HepG2 (cell line): Measurements from ENCODE around the gene ASCC3. TPM values are rescaled to one million over a fixed set of nuclear protein-coding genes. Genes with fewer than 3 reads are reported as not detected.

ENCODE experiments used
- ATAC-seq: fragments of 200-7000 bp; cut with Tn5 transposase; 3 replicates; pipeline ENCODE4 v1.9.1; 2020; ENCODE audit warnings: mild to moderate bottlenecking, moderate library complexity
- BruUV-seq: library from RNA; stranded (reverse); fragments of 400-500 nt; replicated peaks from 2 replicates; lab custom pipeline; 2021; lab: Mats Ljungman, UMichigan
- CTCF ChIA-PET: fragments of 300-600 bp; formaldehyde crosslinking; extraction: SDS; loops from one replicate; lab custom pipeline; 2021; ENCODE audit warnings: low total read pairs, inconsistent platforms, low intra/inter-chr PET ratio; lab: Yijun Ruan, JAX
- POLR2A ChIA-PET: fragments of 350-600 bp; sonication (Branson Sonifier 250); formaldehyde crosslinking; loops from one replicate; lab custom pipeline; 2020; ENCODE audit warnings: antibody characterized with exemption, inconsistent platforms; lab: Yijun Ruan, JAX
- DNase-seq: peaks from one replicate; pipeline ENCODE4 v3.0.0-alpha.2; 2015; ENCODE audit warnings: low spot score
- FAIRE-seq: peaks from 3 replicates; lab custom pipeline; 2011; peaks lifted over from hg19 to GRCh38; lab: Jason Lieb, UNC
- H2AFZ ChIP-seq: one replicate; pipeline ENCODE4 v1.6.1; 2011; ENCODE audit warnings: low read length, inconsistent platforms
- H3K27ac ChIP-seq: fragments of 300-600 bp; 3 replicates; pipeline ENCODE4 v1.8.0; 2011; ENCODE audit warnings: mixed run types, mild to moderate bottlenecking, mixed read lengths, low read length, inconsistent platforms; ENCODE audit not compliant: insufficient read depth; ENCODE audit errors: extremely low read length
- H3K27me3 ChIP-seq, 2 experiments: fragments of 200-600 bp in 1 of 2; 2 replicates in 1 of 2; 3 replicates in 1 of 2; pipeline versions ENCODE4 v1.6.0 to v1.8.0; 2011; ENCODE audit warnings: low read length in 2 of 2, mild to moderate bottlenecking in 2 of 2, moderate library complexity in 2 of 2, inconsistent platforms in 1 of 2; ENCODE audit not compliant: insufficient read depth in 2 of 2, control insufficient read depth in 1 of 2
- H3K36me3 ChIP-seq, 2 experiments: fragments of 200-600 bp in 1 of 2; replicated peaks in 1 of 2; 2 replicates in 1 of 2; 3 replicates in 1 of 2; pipeline versions ENCODE4 v1.5.1 to v1.8.0; 2011; ENCODE audit warnings: low read length in 2 of 2, inconsistent platforms in 1 of 2; ENCODE audit not compliant: insufficient read depth in 2 of 2, control insufficient read depth in 1 of 2
- H3K4me1 ChIP-seq: 2 replicates; pipeline ENCODE4 v1.5.1; 2012; ENCODE audit warnings: low read length, inconsistent platforms; ENCODE audit not compliant: insufficient read depth
- H3K4me2 ChIP-seq: 2 replicates; pipeline ENCODE4 v1.6.0; 2011; ENCODE audit warnings: low read depth, low read length, inconsistent platforms
- H3K4me3 ChIP-seq, 3 experiments: fragments of 200-600 bp in 1 of 3; sonication (generic), shearing (Covaris generic) in 1 of 3; replicated peaks in 1 of 3; 2 replicates each; pipeline ENCODE4 v1.5.1; 2011 to 2016; ENCODE audit warnings: low read length in 3 of 3, inconsistent platforms in 2 of 3, low read depth in 2 of 3, mild to moderate bottlenecking in 2 of 3, control low read depth in 1 of 3, mixed read lengths in 1 of 3; ENCODE audit not compliant: insufficient read depth in 1 of 3
- H3K79me2 ChIP-seq: one replicate; pipeline ENCODE4 v1.6.1; 2011; ENCODE audit warnings: low read length, inconsistent platforms; ENCODE audit not compliant: insufficient read depth
- H3K9ac ChIP-seq: 2 replicates; pipeline ENCODE4 v1.6.0; 2011; ENCODE audit warnings: mild to moderate bottlenecking, low read depth, low read length, inconsistent platforms; ENCODE audit not compliant: insufficient read depth
- H3K9me3 ChIP-seq: 2 replicates; pipeline ENCODE4 v1.5.1; 2012; ENCODE audit warnings: mild to moderate bottlenecking, low read length
- H4K20me1 ChIP-seq: 2 replicates; pipeline ENCODE4 v1.6.0; 2011; ENCODE audit warnings: inconsistent platforms, mild to moderate bottlenecking, low read length, moderate library complexity; ENCODE audit not compliant: insufficient read depth
- ELF3 ChIP-seq: IDR thresholded peaks from 2 replicates; pipeline ENCODE4 v1.6.1; 2016; ENCODE audit warnings: missing genetic modification reagents, missing compliant biosample characterization
- FOXM1 ChIP-seq: sonication (generic); formaldehyde crosslinking; IDR thresholded peaks from 2 replicates; pipeline ENCODE4 v1.5.0; 2020; ENCODE audit warnings: missing genetic modification reagents
- FOXO1 ChIP-seq: sonication (generic); formaldehyde crosslinking; IDR thresholded peaks from 2 replicates; pipeline ENCODE4 v1.4.0; 2020; ENCODE audit warnings: missing genetic modification reagents
- MEF2D ChIP-seq: sonication (generic); formaldehyde crosslinking; IDR thresholded peaks from 2 replicates; pipeline ENCODE4 v1.5.1; 2020; ENCODE audit warnings: mild to moderate bottlenecking, missing genetic modification reagents
- RAD21 ChIP-seq: fragments of 450-650 bp; formaldehyde crosslinking; IDR thresholded peaks from 2 replicates; pipeline ENCODE4 v1.5.0; 2020; ENCODE audit warnings: mild to moderate bottlenecking
- RBM22 ChIP-seq: fragments of 200-400 bp; formaldehyde crosslinking; optimal IDR thresholded peaks from 2 replicates; pipeline ENCODE3; 2017; ENCODE audit warnings: mild to moderate bottlenecking, low read length, moderate library complexity
- RBM39 ChIP-seq: fragments of 200-400 bp; formaldehyde crosslinking; IDR thresholded peaks from one replicate; pipeline ENCODE4 v1.6.1; 2018; ENCODE audit warnings: antibody characterized with exemption, mild to moderate bottlenecking, low read depth, low read length; ENCODE audit not compliant: poor library complexity, severe bottlenecking
- SCMH1 ChIP-seq: sonication (generic); formaldehyde crosslinking; IDR thresholded peaks from 2 replicates; pipeline ENCODE4 v1.9.0; 2021; ENCODE audit warnings: missing genetic modification reagents, mild to moderate bottlenecking, borderline replicate concordance
- SMARCC2 ChIP-seq: fragments of 450-650 bp; IDR thresholded peaks from 2 replicates; pipeline ENCODE4 v1.6.1; 2017; ENCODE audit warnings: antibody characterized with exemption, mild to moderate bottlenecking
- TCF7L2 ChIP-seq: IDR thresholded peaks from 2 replicates; pipeline ENCODE4 v1.6.1; 2011; ENCODE audit warnings: mild to moderate bottlenecking, low read depth, low read length, moderate library complexity
- ZBTB14 ChIP-seq: sonication (generic); formaldehyde crosslinking; IDR thresholded peaks from 2 replicates; pipeline ENCODE4 v1.4.0; 2020; ENCODE audit warnings: missing genetic modification reagents
- ZNF101 ChIP-seq: sonication (generic); formaldehyde crosslinking; IDR thresholded peaks from 2 replicates; pipeline ENCODE4 v1.4.0; 2020; ENCODE audit warnings: mild to moderate bottlenecking, low read depth, missing genetic modification reagents, borderline replicate concordance
- ZNF17 ChIP-seq: sonication (generic); formaldehyde crosslinking; IDR thresholded peaks from 2 replicates; pipeline ENCODE4 v1.5.0; 2020; ENCODE audit warnings: mild to moderate bottlenecking, missing genetic modification reagents
- ZNF331 ChIP-seq: sonication (generic); formaldehyde crosslinking; IDR thresholded peaks from 2 replicates; pipeline ENCODE4 v1.4.0; 2020; ENCODE audit warnings: missing genetic modification reagents
- ZNF383 ChIP-seq: sonication (generic); formaldehyde crosslinking; IDR thresholded peaks from 2 replicates; pipeline ENCODE4 v1.4.0; 2020; ENCODE audit warnings: missing genetic modification reagents, mild to moderate bottlenecking, borderline replicate concordance
- ZNF547 ChIP-seq: sonication (generic); formaldehyde crosslinking; IDR thresholded peaks from 2 replicates; pipeline ENCODE4 v1.5.1; 2020; ENCODE audit warnings: mild to moderate bottlenecking, missing genetic modification reagents
- ZNF549 ChIP-seq: sonication (generic); formaldehyde crosslinking; IDR thresholded peaks from 2 replicates; pipeline ENCODE4 v1.5.0; 2020; ENCODE audit warnings: missing genetic modification reagents
- ZNF710 ChIP-seq: sonication (generic); formaldehyde crosslinking; IDR thresholded peaks from 2 replicates; pipeline ENCODE4 v1.5.0; 2020; ENCODE audit warnings: mild to moderate bottlenecking, missing genetic modification reagents, borderline replicate concordance
- ZSCAN21 ChIP-seq: sonication (generic); formaldehyde crosslinking; IDR thresholded peaks from 2 replicates; pipeline ENCODE4 v1.8.0; 2022; ENCODE audit warnings: mild to moderate bottlenecking, missing genetic modification reagents, moderate library complexity, borderline replicate concordance
- whole genome bisulfite sequencing: methylation state at CpG from one replicate; pipeline ENCODE4 v1.1.6; 2017; ENCODE audit warnings: low lambda C conversion rate; 5-methylcytosine and 5-hydroxymethylcytosine counted together
- in situ Hi-C: cut with HindIII; loops from 2 replicates; pipeline ENCODE4 v1.10.0; 2017; ENCODE audit warnings: low pct_unique_long_range_greater_than_20kb; ENCODE audit not compliant: extremely low pct_ligation_motif_present
- intact Hi-C: fragments of 100-400 bp; cut with micrococcal nuclease; formaldehyde crosslinking; loops from one replicate; pipeline ENCODE4 v1.10.0; 2022; ENCODE audit not compliant: unreplicated experiment
- polyA plus RNA-seq, 8 experiments: library from polyadenylated mRNA; depleted of rRNA in 3 of 8; stranded (reverse) in 7 of 8; unstranded in 1 of 8; fragments of >200 nt; fragmentation: Illumina TruSeq in 4 of 8; extraction: Trizol in 4 of 8; gene quantifications; 2 replicates each; pipeline versions ENCODE4 v1.2.1 to v1.2.3, GENCODE V29; 2011 to 2016; ENCODE audit warnings: low read depth in 4 of 8, missing spikeins in 1 of 8, mixed read lengths in 1 of 8; ENCODE audit not compliant: insufficient read depth in 1 of 8
- total RNA-seq, 5 experiments: library from RNA; depleted of rRNA; stranded (reverse); fragments of >200 nt; fragmentation: Illumina TruSeq; extraction: Trizol; gene quantifications; 2 replicates each; pipeline ENCODE4 v1.2.3, GENCODE V29; 2016; ENCODE audit warnings: low read depth in 1 of 5
- TF ChIP-seq, protein P1 (sequence below): sonication (generic); formaldehyde crosslinking; IDR thresholded peaks from 2 replicates; pipeline ENCODE4 v1.4.0; 2020; ENCODE audit warnings: mild to moderate bottlenecking, missing genetic modification reagents

Gene ASCC3
- total and polyA plus RNA-seq, 2 of the 13 experiments (the other 11 are each of a cell fraction or from before 2014, with no cell fraction given): 23.1 to 55.7 TPM

- no peaks in the 10 kb centered on the region for H3K4me1 ChIP-seq
- no peak for FAIRE-seq
- no peaks in the 10 kb centered on the region for H3K9me3 ChIP-seq
- no peak overlapping the region for H3K9ac ChIP-seq
- no peaks in the 10 kb centered on the region for H3K79me2 ChIP-seq
- POLR2A ChIA-PET: no interaction called here
- H4K20me1 ChIP-seq: no peaks in the 10 kb centered on the region
- DNase-seq: no peak
- intact Hi-C loops (no loop called here), in situ Hi-C loops (no loop called here)
- whole genome bisulfite sequencing: 94% methylated on average over 2 of the region's 2 CpGs
- CTCF ChIA-PET: no interaction called here
- H3K36me3 ChIP-seq: no peaks in the 10 kb centered on the region
- no peaks in the 10 kb centered on the region for H3K27me3 ChIP-seq
- H3K4me2 ChIP-seq: no peak overlapping the region
- H3K27ac ChIP-seq: no peak overlapping the region
- no peak for ATAC-seq
- TF ChIP-seq ZBTB14 (CRISPR knock-in tag): no peak
- TF ChIP-seq FOXM1 (CRISPR knock-in tag): no peak
- TF ChIP-seq RAD21 (CRISPR knock-in tag): no peak
- no peak for TF ChIP-seq TCF7L2
- TF ChIP-seq ZNF547 (CRISPR knock-in tag): no peak
- TF ChIP-seq ZNF549 (CRISPR knock-in tag): no peak
- TF ChIP-seq ZNF101 (CRISPR knock-in tag): no peak
- TF ChIP-seq MEF2D: no peak
- TF ChIP-seq ZNF17: no peak
- no peak for TF ChIP-seq RBM39
- TF ChIP-seq ELF3 (CRISPR knock-in tag): no peak
- no peak for TF ChIP-seq ZNF710 (CRISPR knock-in tag)
- no peak for TF ChIP-seq SMARCC2
- TF ChIP-seq SCMH1: no peak
- TF ChIP-seq ZNF383: no peak
- no peak for TF ChIP-seq ZNF331 (CRISPR knock-in tag)
- no peak for TF ChIP-seq FOXO1 (CRISPR knock-in tag)
- TF ChIP-seq RBM22: no peak
- no peak for TF ChIP-seq ZSCAN21 (CRISPR knock-in tag)
- TF ChIP-seq, protein P1, sequence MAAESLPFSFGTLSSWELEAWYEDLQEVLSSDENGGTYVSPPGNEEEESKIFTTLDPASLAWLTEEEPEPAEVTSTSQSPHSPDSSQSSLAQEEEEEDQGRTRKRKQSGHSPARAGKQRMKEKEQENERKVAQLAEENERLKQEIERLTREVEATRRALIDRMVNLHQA (CRISPR knock-in tag): no peak
- no peak overlapping the region for H3K4me3 ChIP-seq
- no peak overlapping the region for H2AFZ ChIP-seq
- BruUV-seq: no TSS peak
Measured at GRCh38 chr6:100670056-100670455, 211.1 kb downstream of the ASCC3 start.
